BJ (cell line): ENCODE measurements around the gene CALML3. TPM values are rescaled to one million over a fixed set of nuclear protein-coding genes. Genes with fewer than 3 reads are reported as not detected.

Experiments
- CTCF ChIA-PET: fragments of 350-600 bp; formaldehyde crosslinking; extraction: SDS; loops from one replicate; lab custom pipeline; 2021; ENCODE audit warnings: antibody characterized with exemption, inconsistent platforms; lab: Yijun Ruan, JAX
- POLR2A ChIA-PET: fragments of 300-600 bp; sonication (Branson Sonifier 250); formaldehyde crosslinking; extraction: SDS; loops from one replicate; lab custom pipeline; 2021; ENCODE audit warnings: antibody characterized with exemption; lab: Charles Lee
- DNase-seq: peaks from one replicate; pipeline ENCODE4 v3.0.0-alpha.2; 2011; ENCODE audit warnings: low read depth
- H3K27me3 ChIP-seq: 2 replicates; pipeline ENCODE4 v1.6.0; 2011; ENCODE audit warnings: low read length; ENCODE audit not compliant: control insufficient read depth, insufficient read depth
- H3K36me3 ChIP-seq: 2 replicates; pipeline ENCODE4 v1.5.1; 2011; ENCODE audit warnings: low read length; ENCODE audit not compliant: control insufficient read depth, insufficient read depth
- H3K4me3 ChIP-seq: 2 replicates; pipeline ENCODE4 v1.5.1; 2011; ENCODE audit warnings: low read depth, mild to moderate bottlenecking, control low read depth, low read length
- CTCF ChIP-seq: IDR thresholded peaks from 2 replicates; pipeline ENCODE4 v1.5.1; 2011; ENCODE audit warnings: low read depth, mild to moderate bottlenecking, control low read depth, inconsistent platforms, low read length, moderate library complexity; ENCODE audit not compliant: insufficient read depth
- polyA plus RNA-seq: library from polyadenylated mRNA; depleted of rRNA; stranded (reverse); fragments of >200 nt; gene quantifications from 2 replicates; pipeline ENCODE4 v1.2.3, GENCODE V29; 2011

CALML3 gene
- polyA plus RNA-seq, 1 experiment, result not detected

- ChIA-PET CTCF (interaction anchor here (1.3 to 2.4 kb wide), 2 partner anchors 9 to 76 kb away, joined by 4 to 11 read pairs; no protein-coding TSS in a partner anchor), POLR2A (no interaction called here)
- no peaks in the 10 kb centered on the region for H3K27me3 ChIP-seq
- no peak overlapping the region for H3K4me3 ChIP-seq
- no peak for TF ChIP-seq CTCF
- no peaks in the 10 kb centered on the region for H3K36me3 ChIP-seq
- DNase-seq, result no peak
These were observed 22.3 kb downstream of the CALML3 start for GRCh38 chr10:5546891-5547680.

DNA sequence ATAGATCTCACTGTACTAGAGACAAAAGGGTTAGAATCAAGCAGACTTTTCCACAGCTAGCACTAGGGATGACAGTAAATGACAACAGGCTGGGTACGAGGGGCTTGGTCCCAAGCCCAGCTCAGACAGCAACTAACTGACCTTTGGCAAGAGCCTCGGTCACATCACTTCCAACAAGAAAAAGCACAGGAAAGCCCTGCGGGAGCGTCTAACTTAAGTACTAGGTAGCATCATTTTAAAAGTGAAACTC, 22.8 kb downstream of the CALML3 start:
- CTCF ChIA-PET, result interaction anchor here (1.3 to 2.4 kb wide), 3 partner anchors 9 to 105 kb away, joined by 4 to 11 read pairs (median 6); no protein-coding TSS in a partner anchor
- Histone ChIP-seq H3K36me3 (no peaks in the 10 kb centered on the region), H3K27me3 (no peaks in the 10 kb centered on the region), H3K4me3 (no peak overlapping the region; the same call in 1 of the 2 replicates)
- no peak for TF ChIP-seq CTCF
- DNase-seq, result no peak
- POLR2A ChIA-PET, result no interaction called here

- Histone ChIP-seq H3K27me3 (no peaks in the 10 kb centered on the region), H3K36me3 (no peaks in the 10 kb centered on the region), H3K4me3 (no peak overlapping the region; the same call in 1 of the 2 replicates)
- no peak for DNase-seq
- CTCF ChIA-PET, result interaction anchor here (1.3 to 2.4 kb wide), 3 partner anchors 10 to 106 kb away, joined by 4 to 11 read pairs (median 6); no protein-coding TSS in a partner anchor
- TF ChIP-seq CTCF, result no peak
- POLR2A ChIA-PET, result interaction anchor here (0.5 to 1.0 kb wide), 3 partner anchors 20 to 102 kb away, joined by 3 to 8 read pairs (median 6); no protein-coding TSS in a partner anchor
These were observed 23.3 kb downstream of the CALML3 start for GRCh38 chr10:5547931-5548660.

- Histone ChIP-seq H3K36me3 (no peaks in the 10 kb centered on the region), H3K27me3 (no peaks in the 10 kb centered on the region), H3K4me3 (no peak overlapping the region)
- ChIA-PET CTCF (interaction anchor here (0.6 to 1.3 kb wide), 4 partner anchors 12 to 187 kb away, joined by 3 to 4 read pairs (median 4); no protein-coding TSS in a partner anchor), POLR2A (interaction anchor here (0.6 to 1.0 kb wide), 2 partner anchors 17 to 36 kb away, joined by 3 to 8 read pairs; no protein-coding TSS in a partner anchor)
- no peak for DNase-seq
- TF ChIP-seq CTCF, result no peak
These were observed 24.9 kb downstream of the CALML3 start for GRCh38 chr10:5549462-5550249.

DNA sequence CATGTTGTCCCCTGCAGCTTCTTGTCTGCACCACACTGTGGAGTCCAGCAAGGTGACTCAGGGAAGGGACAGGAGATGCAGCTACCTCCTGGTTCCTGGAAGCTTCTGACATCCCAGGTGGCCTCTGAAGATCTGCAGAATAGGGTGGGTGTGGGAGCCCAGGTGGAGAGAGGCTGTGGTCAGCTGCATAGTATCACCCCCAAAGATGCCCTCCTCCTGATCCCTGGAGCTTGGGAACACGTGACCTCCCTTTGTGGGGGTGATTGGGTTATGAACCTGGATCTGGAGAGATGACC, 25.4 kb downstream of the CALML3 start:
- ChIA-PET CTCF (interaction anchor here (0.6 kb wide), 1 partner anchor 78 kb away, joined by 3 read pairs; no protein-coding TSS in a partner anchor), POLR2A (no interaction called here)
- DNase-seq, result no peak
- no peak for TF ChIP-seq CTCF
- H3K36me3 ChIP-seq, result no peaks in the 10 kb centered on the region
- no peaks in the 10 kb centered on the region for H3K27me3 ChIP-seq
- no peak overlapping the region for H3K4me3 ChIP-seq
